HG03175 (cell line): Measurements from ENCODE around the gene EXOSC9.

Source experiments
- ATAC-seq: cut with Tn5 transposase; IDR thresholded peaks from one replicate; pipeline ENCODE4 v1.9.1; 2021; ENCODE audit warnings: mild to moderate bottlenecking, moderate library complexity; ENCODE audit not compliant: unreplicated experiment

Gene EXOSC9

DNA sequence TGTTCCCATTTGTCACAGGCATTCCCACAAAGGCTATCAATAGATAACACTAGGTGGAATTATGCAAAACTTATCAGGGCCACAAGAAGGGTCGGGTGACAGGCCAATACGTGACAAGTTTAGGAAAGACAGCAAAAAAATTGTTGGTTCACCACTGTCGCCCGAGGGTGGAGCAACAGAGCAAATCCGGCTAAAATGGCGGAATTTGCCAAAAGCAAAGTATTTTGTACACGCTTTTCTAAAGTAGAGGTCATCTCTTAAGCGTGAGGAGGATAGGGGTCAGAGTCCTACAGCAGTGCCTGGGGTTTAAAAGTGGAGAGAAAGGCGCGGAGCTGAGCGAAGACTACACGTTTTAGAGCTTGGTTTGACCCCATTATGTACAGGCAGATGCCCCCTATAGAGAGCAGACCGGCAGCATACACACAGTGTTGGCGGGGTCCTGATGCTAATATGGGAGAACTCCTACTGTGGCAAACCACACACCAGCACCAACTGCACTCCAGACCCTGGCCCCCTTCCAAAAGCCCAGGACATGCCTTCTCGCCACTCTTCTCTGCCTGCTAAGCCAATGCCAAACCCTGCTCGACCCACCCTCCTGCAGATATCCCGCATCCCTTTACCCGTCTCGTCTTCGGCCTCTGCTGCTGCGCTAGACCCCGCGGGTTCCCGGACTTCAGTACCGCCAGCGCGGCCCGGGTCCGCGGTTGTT is 21.8 kb downstream of the EXOSC9 start:
- ATAC-seq, result peak; percentile 44

DNA sequence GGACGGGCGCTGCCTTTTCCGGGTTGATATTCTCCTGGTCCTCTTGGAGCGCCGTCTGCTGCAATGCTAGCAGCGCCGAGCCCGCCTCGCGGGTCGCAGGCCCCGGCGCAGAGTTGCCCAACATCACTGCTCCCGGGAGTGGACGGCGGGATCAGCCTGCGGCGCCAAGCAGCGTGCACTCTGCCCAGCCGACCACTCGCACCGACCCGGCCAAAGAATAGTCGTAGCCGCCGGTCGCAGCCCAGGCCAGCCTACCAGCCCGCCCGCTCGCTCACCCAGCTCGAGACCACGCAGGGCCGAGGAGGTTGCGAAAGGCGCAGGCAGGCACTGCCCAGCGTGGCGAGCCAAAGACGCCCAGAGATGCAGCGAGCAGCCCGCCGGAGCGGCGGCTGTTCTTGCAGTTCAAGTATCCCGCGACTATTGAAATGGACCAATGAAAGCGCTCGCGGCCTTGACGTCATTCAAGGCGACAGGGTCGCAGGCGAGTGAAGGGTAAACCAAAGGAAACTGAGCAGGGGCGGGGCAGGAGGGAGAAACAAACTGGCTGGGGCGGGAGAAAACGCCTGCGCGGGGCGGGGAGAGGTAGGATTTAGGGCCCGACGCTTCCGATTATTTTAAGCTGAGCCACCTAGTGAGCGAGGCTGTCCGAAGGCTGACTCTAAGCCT is 22.5 kb downstream of the EXOSC9 start, which contains the start of gene CCNA2:
Gene CCNA2, minus strand, starts transcription at position 379 of the 666 bp plus-strand sequence. Its CDS starts 255 bp downstream, at position 124.
- peak; percentile 94 for ATAC-seq

DNA sequence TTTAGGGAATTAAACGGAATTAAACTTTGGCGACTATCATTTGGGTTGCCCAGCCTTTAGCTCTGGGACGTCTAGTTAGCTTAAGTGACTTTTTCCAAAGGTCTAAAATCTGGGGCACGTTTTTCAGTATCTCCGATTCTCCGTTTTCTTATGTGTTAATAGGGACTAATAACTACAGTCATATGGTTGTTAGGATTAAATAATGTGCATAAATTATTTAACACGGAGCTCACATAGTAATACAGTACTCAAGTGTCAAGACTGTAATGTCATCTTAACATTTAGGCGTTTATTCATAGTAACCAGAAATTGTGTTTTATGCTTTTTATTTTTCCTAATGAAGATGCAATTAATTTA is 23.0 kb downstream of the EXOSC9 start:
- no peak for ATAC-seq

DNA sequence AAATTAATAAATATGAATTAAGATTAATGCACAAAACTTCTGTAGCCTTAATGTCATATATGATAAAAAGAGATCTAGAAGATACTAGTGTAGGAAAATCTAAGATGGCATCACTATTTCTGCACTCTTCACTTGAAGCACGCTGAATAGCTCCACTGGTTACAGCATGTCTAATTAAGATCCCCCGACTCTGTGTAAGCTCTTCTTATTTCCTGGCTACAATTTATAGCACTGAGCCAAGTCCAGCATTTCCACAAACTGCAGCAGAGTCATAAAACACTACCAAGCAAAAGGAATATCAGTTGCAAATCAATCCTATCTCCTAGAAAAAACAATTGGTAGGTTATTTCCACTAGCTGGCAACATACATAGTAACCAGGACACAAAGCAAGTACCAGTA is 23.8 kb downstream of the EXOSC9 start:
- ATAC-seq, result no peak

DNA sequence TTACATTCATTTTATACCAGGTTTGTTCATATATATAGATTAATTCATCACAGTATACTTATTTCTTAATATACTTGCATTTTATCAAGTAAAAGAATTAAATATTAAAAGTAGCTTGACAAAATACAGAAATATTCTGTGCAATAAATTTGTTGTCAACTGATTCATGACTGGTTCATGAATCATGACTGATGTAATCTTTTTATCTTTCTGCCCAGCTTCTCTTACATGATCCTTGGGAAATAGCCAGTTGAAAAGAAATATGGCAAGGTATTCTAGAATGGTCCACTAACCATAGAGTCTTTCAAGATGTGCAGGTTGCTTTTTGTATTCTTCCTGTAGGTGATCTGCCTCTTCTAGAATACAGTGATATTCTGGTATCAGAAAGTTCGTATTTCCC is 26.7 kb downstream of the EXOSC9 start:
- ATAC-seq, result no peak

DNA sequence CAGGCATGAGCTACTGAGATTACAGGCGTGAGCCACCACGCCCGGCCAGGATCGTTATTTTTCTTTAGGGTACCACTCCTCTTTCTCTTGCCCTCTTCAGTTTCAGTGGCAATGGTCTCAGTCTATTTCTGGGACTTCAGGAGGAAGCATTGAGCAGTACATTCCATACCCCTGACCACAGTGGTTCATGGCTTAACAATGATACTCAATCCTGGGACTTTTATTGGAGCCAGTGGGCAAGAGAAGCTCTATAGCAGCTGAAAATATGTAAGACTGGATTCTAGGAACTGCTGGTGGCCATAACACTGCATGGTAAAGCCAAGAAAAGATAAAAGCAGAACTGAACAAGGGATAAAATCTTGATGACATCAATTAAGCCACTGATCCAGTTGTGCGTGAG is 28.4 kb downstream of the EXOSC9 start:
- ATAC-seq, result no peak

DNA sequence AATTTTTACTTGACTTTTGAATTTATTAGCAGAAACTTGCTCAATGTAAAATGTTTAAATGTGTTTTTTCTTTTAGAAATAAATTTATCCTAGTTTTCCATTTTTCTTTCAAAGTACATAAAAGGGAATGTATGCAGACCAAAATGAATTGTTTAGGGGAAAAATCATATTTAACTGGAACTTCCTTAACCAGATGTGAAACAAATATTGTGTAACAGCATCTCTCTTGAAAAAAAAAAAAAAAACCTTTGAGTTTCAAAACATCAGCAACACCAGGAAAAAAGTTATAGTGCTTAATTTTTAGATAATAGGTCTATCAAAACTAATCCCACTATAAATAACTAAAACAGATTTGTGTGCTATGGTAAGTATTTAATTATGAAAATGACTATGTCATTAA is 37.0 kb downstream of the EXOSC9 start:
- ATAC-seq, result no peak

DNA sequence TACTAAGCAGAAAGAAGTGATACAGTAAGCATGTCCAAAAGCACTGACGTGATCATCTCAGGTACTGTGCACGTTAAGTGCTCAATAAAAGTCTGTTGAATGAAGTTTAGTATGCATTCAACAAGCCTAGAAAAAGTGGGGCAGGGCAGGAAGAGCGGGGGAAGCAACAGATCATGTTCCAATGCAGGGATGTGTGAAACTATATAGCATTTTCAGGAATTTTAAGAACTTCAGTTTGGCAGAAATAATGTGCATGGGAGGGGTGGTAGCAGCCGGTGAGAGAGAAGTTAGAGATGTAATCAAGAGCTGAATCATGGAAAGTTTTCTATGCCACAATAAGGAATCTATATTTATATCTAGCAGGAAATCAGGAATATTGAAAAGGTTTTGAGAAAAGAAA is 41.7 kb downstream of the EXOSC9 start:
- ATAC-seq, result no peak

DNA sequence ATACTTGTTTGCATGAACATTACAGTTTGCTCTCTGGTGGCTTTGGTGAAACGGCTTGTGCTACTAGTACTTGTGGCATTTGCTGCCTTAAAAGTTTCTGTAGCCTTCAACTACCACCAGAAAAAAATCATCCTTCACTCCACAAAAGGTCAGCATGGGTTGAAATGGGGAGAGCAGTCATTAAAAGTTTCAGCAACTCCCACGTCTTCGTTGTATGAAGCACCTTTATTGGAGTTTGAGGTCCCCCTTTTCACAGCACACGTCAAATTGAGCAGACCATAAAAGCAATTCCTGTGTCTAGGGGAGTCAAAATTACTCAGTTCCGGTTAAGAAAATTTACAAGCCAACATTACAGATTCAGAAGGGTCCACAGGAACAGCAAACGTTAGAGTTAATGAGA is 45.5 kb downstream of the EXOSC9 start:
- no peak for ATAC-seq

DNA sequence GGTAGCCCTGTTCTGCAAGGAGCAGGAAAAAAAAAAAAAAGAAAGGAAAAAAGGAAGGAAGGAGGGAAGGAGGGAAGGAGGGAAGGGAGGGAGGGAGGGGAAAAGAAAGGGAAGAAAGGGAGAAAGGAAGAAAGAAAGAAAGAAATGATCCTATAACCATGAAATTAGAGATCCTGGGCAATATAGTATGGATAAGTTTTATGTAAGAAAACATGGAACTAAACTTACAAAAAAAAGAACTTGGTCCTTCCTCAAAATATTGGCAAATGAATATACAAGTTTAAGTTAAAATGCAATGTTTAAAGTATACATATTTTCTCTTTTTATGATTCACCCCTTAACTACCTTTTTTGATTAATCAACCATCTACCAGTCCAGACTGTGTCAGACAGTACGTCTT is 50.2 kb downstream of the EXOSC9 start:
- ATAC-seq, result no peak

DNA sequence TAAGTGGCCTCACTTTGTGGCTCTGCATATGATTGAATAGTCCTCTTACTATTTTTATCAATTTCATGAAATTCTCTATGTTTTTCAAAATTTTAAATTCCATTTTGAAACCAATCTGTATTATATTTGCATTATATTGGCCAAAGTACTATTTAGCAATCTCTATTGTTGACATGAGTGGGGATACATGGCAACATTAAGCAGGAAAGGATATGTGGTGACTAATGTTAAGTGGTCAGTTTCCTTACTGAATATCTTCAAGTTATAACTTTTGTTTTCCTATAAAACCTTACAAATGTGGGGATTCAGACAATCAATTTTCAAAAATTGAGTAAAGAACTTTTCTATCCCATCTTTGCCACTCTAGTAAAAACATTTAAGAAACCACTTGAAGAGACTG is 59.0 kb downstream of the EXOSC9 start:
- no peak for ATAC-seq

DNA sequence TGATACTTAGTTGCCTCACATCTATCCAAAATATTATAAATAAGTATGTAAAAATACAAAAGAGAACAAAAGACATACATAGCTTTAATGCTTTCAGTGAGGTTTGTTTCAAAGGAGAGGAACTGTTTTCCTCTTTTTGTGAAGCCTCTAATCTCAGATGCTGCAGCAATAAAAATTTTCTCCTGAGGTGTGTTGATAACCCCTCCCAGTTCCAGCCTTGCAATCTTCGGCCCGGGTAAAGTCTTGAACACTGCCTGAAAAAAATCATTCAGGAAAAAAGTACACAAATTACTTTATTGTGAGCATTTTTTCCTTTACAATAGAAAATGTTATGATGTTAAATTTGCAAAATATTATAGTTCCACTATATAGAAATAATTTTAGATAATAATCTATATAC is 60.3 kb downstream of the EXOSC9 start:
- ATAC-seq, result no peak

DNA sequence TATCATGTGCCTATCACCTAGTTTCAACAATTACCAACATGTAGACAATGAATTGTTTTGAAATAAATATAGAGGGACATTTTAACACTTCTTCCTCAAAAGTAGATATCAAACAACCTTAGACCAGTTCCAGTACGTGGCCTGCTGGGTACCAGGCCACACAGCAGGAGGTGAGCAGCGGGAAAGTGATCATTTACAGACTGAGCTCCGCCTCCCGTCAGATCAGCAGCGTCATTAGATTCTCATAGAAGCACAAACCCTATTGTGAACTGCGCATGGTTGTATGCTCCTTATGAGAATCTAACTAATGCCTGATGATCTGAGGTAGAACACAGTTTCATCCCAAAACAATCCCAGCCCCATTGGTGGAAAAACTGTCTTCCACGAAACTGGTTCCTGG is 62.7 kb downstream of the EXOSC9 start:
- no peak for ATAC-seq
